ENCODE measurements around the gene AIP. TPM values are rescaled to one million over a fixed set of nuclear protein-coding genes. Genes with fewer than 3 reads are reported as not detected.

The AIP gene
- total and polyA plus RNA-seq, 2 donors (not counting 3 experiments of a cell fraction or from before 2014, with no cell fraction given), result 46.3 to 114 TPM

- intact Hi-C loops (cut with micrococcal nuclease) (no loop called here), dilution Hi-C loops (cut with MboI; ENCODE audit: extremely low pct_ligation_motif_present, low sequenced_read_pairs) (no loop called here)
- Histone ChIP-seq H3K27ac (ENCODE audit: insufficient read depth, low read depth, low read length) (no peak overlapping the region), H3K79me2 (ENCODE audit: control insufficient read depth, insufficient read depth, low read length) (no peaks in the 10 kb centered on the region), H2AFZ (ENCODE audit: low read depth, low read length) (no peak overlapping the region), H3K36me3 (ENCODE audit: control insufficient read depth in 2 of 2, extremely low read depth in 1 of 2, insufficient read depth in 2 of 2, low read length in 2 of 2) (no peaks in the 10 kb centered on the region), H3K9me1 (replicated peaks; ENCODE audit: control insufficient read depth, extremely low read depth, insufficient read depth, low read length) (no peaks in the 10 kb centered on the region), H3K27me3 (ENCODE audit: control insufficient read depth in 2 of 2, insufficient read depth in 2 of 2, low read length in 2 of 2) (no peaks in the 10 kb centered on the region), H3K9ac (replicated peaks; ENCODE audit: extremely low read depth, insufficient read depth, low read length) (no peak overlapping the region), H3K4me3 (replicated peaks in 1 of 3; ENCODE audit: insufficient read depth in 1 of 3, low read depth in 1 of 3, low read length in 3 of 3) (no peak overlapping the region), H3K4me2 (ENCODE audit: insufficient read depth, low read length) (no peak overlapping the region), H4K20me1 (replicated peaks; ENCODE audit: control insufficient read depth, extremely low read depth, insufficient read depth, low read length) (no peaks in the 10 kb centered on the region), H3K9me3 (replicated peaks; ENCODE audit: control insufficient read depth, insufficient read depth, low read length) (peaks cover 3% of the 10 kb centered on the region), H3K4me1 (ENCODE audit: control insufficient read depth, extremely low read depth, insufficient read depth, low read length) (no peaks in the 10 kb centered on the region)
- CTCF ChIA-PET, result no interaction called here
- TF ChIP-seq FOS (IDR thresholded peaks at IDR 0.05; ENCODE audit: borderline replicate concordance, insufficient read depth, low read length) (no peak), MYC (IDR thresholded peaks at IDR 0.05; ENCODE audit: low read depth, low read length) (no peak), GATA2 (IDR thresholded peaks at IDR 0.05; ENCODE audit: insufficient read depth, insufficient read length, low read depth, low read length) (no peak), CTCF (IDR thresholded peaks at IDR 0.05; ENCODE audit: extremely low read depth in 1 of 2, insufficient read depth in 1 of 2, low read depth in 1 of 2, low read length in 2 of 2) (no peak), EZH2 (IDR thresholded peaks at IDR 0.05; ENCODE audit: borderline replicate concordance, low read depth, low read length, severe bottlenecking) (no peak), POLR2A (IDR thresholded peaks at IDR 0.05; ENCODE audit: low read depth, low read length) (no peak), POLR2AphosphoS5 (IDR thresholded peaks at IDR 0.05; ENCODE audit: insufficient read depth, low read depth, low read length) (no peak)
- FAIRE-seq (no peak), DNase-seq (ENCODE audit: low read depth, low spot score) (no peak)
- POLR2A ChIA-PET, result no interaction called here
- BruUV-seq (replicated peaks), result no TSS peak
Measured at GRCh38 chr11:67535561-67535960, 52.7 kb downstream of the AIP start.

- no peak overlapping the region for H3K4me3 ChIP-seq (replicated peaks in 1 of 3; ENCODE audit: insufficient read depth in 1 of 3, low read depth in 1 of 3, low read length in 3 of 3)
- no peaks in the 10 kb centered on the region for H3K9me1 ChIP-seq (replicated peaks; ENCODE audit: control insufficient read depth, extremely low read depth, insufficient read depth, low read length)
- H3K4me1 ChIP-seq (ENCODE audit: control insufficient read depth, extremely low read depth, insufficient read depth, low read length), result no peaks in the 10 kb centered on the region
- H4K20me1 ChIP-seq (replicated peaks; ENCODE audit: control insufficient read depth, extremely low read depth, insufficient read depth, low read length), result no peaks in the 10 kb centered on the region
- H2AFZ ChIP-seq (ENCODE audit: low read depth, low read length), result no peak overlapping the region
- DNase-seq (ENCODE audit: low read depth, low spot score) (no peak), FAIRE-seq (no peak)
- BruUV-seq (replicated peaks), result no TSS peak
- H3K9me3 ChIP-seq (replicated peaks; ENCODE audit: control insufficient read depth, insufficient read depth, low read length), result peaks cover 3% of the 10 kb centered on the region
- H3K27me3 ChIP-seq (ENCODE audit: control insufficient read depth in 2 of 2, insufficient read depth in 2 of 2, low read length in 2 of 2), result no peaks in the 10 kb centered on the region
- H3K36me3 ChIP-seq (ENCODE audit: control insufficient read depth in 2 of 2, extremely low read depth in 1 of 2, insufficient read depth in 2 of 2, low read length in 2 of 2), result no peaks in the 10 kb centered on the region
- TF ChIP-seq EZH2 (IDR thresholded peaks at IDR 0.05; ENCODE audit: borderline replicate concordance, low read depth, low read length, severe bottlenecking), result no peak
- TF ChIP-seq CTCF (IDR thresholded peaks at IDR 0.05; ENCODE audit: extremely low read depth in 1 of 2, insufficient read depth in 1 of 2, low read depth in 1 of 2, low read length in 2 of 2), result no peak
- TF ChIP-seq MYC (IDR thresholded peaks at IDR 0.05; ENCODE audit: low read depth, low read length), result no peak
- TF ChIP-seq POLR2AphosphoS5 (IDR thresholded peaks at IDR 0.05; ENCODE audit: insufficient read depth, low read depth, low read length), result no peak
- no peak for TF ChIP-seq FOS (IDR thresholded peaks at IDR 0.05; ENCODE audit: borderline replicate concordance, insufficient read depth, low read length)
- no peak for TF ChIP-seq POLR2A (IDR thresholded peaks at IDR 0.05; ENCODE audit: low read depth, low read length)
- TF ChIP-seq GATA2 (IDR thresholded peaks at IDR 0.05; ENCODE audit: insufficient read depth, insufficient read length, low read depth, low read length), result no peak
- TF ChIP-seq MAX (IDR thresholded peaks at IDR 0.05; ENCODE audit: insufficient read depth, insufficient read length), result no peak
- TF ChIP-seq JUN (IDR thresholded peaks at IDR 0.05; ENCODE audit: borderline replicate concordance, insufficient read depth, insufficient read length, low read depth), result no peak
- CTCF ChIA-PET, result no interaction called here
- dilution Hi-C loops (cut with MboI; ENCODE audit: extremely low pct_ligation_motif_present, low sequenced_read_pairs), result no loop called here
- intact Hi-C loops (cut with micrococcal nuclease), result no loop called here
- H3K9ac ChIP-seq (replicated peaks; ENCODE audit: extremely low read depth, insufficient read depth, low read length), result no peak overlapping the region
- no peak overlapping the region for H3K4me2 ChIP-seq (ENCODE audit: insufficient read depth, low read length)
- no peaks in the 10 kb centered on the region for H3K79me2 ChIP-seq (ENCODE audit: control insufficient read depth, insufficient read depth, low read length)
- H3K27ac ChIP-seq (ENCODE audit: insufficient read depth, low read depth, low read length), result no peak overlapping the region
- POLR2A ChIA-PET, result no interaction called here
Measured at GRCh38 chr11:67538306-67538705, 55.5 kb downstream of the AIP start.

Measured in endothelial cell of umbilical vein (primary cell).